ENCODE measurements around the gene USP2.
A peak's percentile ranks its signal among the peaks of the same experiment; 100 is the strongest.
"Not testable (repeated sequence)": the region's sequence is repeated elsewhere in the genome, so short reads cannot be mapped to it uniquely, and the experiment has no call there.

USP2 gene

GRCh38 chr11:119410501-119410900 lies 29.0 kb upstream of the USP2 start:
- DNase-seq = no peak

DNA sequence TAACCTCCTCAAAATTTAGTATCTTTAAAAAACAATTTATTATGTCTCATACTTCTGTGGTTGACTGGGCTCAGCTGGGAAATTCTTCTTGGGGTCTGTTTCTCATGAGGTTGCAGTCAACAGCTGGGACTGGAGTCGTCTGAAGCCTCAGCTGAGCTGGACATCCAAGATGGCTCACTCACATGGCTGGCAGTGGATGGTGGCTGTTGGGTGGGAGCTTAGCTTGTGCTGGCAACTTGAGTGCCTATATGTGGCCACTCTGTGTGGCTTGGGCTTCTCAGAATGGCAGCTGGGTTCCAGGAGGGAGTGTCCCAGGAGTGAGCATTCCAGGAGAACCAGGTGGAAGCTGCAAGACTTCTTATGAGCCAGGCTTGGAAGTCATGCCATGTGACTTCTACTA lies 28.2 kb upstream of the USP2 start:
- no peak for DNase-seq

DNA sequence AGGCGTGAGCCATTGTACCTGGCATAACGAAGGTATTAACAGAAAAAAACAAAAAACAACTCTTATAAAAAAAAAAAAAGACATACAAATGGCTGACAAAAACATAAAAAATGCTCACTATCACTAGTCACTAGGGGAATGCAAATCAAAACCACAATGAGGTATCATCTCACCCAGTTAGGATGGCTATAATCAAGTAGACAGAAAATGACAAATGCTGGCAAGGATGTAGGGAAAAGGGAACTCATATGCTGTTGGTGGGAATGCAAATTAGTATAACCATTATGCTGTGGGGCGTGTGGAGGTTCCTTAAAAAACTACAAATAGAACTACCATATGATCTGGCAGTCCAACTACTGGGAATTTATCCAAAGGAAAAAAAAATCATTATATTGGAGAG lies 24.5 kb upstream of the USP2 start:
- DNase-seq = no peak

DNA sequence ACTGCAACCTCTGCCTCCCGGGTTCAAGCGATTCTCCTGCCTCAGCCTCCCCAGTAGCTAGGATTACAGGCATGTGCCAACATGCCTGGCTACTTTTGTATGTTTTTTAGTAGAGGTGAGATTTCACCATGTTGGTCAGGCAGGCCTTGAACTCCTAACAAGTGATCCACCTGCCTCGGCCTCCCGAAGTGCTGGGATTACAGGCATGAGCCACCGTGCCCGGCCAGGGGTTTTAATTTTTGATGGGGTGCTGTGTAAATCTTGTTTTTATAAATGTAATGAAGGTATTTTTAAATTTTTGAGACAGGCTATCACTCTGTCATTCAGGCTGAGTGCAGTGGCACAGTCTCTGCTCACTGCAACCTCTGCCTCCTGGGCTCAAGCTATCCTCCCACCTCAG lies 24.0 kb upstream of the USP2 start:
- DNase-seq = not testable (repeated sequence)

GRCh38 chr11:119404872-119405271 lies 23.4 kb upstream of the USP2 start:
- no peak for DNase-seq

- no peak for DNase-seq
Measured at GRCh38 chr11:119403021-119403420, 21.5 kb upstream of the USP2 start.

- no peak for DNase-seq
Measured at GRCh38 chr11:119402470-119402869, 21.0 kb upstream of the USP2 start.

DNA sequence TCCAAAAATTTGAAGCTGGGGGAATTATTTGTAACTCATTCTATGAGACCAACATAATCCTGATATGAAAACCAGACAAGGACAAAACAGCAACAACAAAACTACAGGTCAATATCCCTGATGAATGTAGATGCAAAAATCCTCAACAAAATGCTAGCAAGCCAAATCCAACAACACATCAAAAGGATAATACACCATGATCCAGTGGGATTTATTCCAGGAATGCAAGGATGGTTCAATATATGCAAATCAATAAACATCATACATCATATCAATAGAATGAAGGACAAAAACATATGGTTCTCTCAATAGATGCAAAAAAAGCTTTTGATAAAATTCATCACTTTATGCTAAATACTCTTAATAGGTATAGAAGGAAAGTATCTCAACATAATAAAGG lies 19.4 kb upstream of the USP2 start:
- no peak for DNase-seq

DNA sequence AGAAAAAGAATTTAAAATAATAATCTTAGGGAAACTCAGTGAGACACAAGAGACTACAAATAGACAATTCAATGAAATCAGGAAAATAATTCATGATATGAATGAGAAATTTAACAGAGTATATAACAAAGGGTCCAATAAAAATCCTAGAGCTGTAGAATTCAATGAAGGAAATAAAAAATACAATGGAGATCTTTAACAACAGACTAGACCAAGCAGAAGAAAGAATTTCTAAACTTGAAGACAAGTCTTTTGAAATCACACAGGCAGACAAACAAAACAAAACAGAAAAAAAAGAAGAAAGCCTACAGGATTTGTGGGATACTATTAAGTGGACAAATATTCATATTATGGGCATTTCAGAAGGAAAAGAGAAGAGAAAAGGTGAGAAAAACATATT lies 16.2 kb upstream of the USP2 start:
- DNase-seq = no peak

DNA sequence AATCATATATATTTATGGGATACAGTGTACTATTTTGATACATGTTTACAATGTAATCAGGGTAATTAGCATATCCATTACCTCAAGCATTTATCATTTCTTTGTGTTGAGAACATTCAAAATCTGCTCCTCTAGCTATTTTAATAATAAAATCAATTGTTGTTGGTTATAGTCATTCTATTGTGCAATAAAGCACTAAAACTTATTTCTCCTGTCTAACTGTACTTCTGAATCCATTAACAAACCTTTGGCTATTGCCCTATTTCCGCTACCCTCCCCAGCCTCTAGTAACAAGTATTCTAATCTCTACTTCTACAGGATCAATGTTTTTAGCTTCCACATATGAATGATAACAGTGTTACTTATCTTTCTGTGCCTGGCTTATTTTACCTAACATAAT lies 15.3 kb upstream of the USP2 start:
- DNase-seq = no peak

GRCh38 chr11:119391275-119391674 lies 9.8 kb upstream of the USP2 start:
- DNase-seq = no peak

DNA sequence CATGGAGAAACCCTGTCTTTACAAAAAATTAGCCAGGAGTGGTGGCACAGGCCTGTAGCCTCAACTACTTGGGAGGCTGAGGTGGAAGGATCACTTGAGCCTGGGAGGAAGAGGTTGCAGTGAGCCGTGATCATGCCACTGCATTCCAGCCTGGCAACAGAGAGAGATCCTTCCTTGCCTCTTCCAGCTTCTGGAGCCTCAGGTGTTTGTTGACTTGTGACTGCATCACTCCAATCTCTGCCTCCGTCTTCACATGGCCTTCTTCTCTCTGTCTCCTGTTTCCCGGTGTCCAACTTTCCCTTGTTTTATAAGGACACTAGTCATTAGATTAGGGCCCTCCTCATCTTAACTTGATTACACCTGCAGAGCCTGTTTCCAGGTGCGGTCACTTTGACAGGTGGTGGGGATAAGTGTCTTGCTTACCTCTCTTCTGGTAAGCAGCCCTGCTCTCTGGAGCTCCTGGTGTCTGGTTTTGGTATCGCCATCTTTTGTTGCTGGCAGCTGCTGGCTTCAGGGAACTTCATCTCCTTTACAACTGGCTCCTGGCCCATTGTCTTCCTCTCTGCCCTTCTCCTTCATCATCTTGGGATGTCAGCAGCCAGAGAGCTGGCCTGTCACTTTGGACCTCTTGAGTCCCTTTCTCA lies 8.2 kb upstream of the USP2 start:
- no peak for DNase-seq

DNA sequence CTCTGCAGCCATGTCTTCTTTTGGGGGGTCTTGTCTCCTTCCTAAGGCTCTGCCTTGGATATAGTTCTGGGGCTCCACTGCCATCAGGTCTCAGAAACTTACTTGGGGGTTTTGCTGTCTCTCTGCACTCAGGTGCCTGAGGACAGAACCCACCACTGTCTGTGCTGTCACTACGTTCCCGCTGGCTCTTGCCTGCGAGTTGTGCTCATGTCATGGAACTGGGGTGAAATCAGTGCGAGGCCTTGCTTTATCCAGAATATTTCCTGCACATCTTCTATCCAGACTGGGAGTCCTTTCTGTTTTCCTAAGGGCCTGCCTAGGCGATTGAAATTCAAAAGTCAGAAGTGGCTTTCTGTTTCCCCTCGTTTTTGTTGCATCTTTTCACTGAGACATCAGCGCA lies 6.6 kb upstream of the USP2 start:
- DNase-seq = no peak

DNA sequence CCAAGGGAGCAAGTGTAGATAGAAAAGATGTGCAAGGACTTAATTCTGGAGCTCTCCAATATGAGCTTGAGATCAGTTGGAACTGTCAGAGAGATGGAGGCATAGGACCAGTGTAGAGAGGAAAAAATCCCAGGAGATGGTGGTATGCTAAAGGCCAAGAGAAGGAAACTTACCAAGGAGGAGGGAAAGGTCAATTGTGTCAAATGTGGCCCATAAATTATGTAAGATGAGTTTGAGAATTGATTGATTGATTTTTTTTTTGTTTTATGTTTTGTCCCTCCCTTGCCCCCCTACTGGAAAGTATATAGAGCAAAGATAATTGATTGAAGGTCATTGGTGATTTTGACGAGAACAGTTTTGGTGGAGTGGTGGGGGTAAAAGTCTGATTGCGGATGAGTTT lies 2.8 kb upstream of the USP2 start:
- no peak for DNase-seq

DNA sequence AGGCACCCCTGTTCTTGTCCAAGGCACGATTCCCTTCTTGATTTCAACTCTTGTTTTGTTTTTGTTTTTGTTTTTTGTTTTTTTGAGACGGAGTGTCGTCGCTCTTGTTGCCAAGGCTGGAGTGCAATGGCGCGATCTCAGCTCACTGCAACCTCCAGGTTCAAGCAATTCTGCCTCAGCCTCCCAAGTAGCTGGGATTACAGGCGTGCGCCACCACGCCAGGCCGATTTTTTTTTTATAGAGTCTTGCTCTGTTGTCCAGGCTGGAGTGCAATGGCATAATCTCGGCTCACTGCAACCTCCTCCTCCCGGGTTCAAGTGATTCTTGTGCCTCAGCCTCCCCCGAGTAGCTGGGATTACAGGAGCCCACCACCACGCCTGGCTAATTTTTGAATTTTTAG lies 1.0 kb upstream of the USP2 start:
- not testable (repeated sequence) for DNase-seq

DNA sequence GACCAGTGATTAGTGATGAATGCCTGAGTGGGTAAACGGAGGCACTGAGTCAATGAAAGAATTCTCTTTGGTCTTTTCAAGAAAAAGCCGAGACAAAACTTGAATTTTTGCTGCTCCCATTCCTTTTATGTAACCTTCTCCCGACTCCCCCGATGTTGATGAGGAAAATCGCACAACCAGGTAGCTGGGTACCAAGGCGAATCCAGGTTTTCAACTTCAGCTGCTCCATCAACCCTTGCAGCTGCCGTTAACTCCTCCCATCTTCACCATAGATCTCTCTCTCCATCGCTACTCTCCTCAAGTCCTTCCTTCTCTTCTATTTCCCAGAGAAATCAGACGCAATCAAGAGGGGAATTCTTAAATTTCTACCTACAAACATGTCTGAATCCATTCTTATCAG lies 611 bp upstream of the USP2 start:
- no peak for DNase-seq

DNA sequence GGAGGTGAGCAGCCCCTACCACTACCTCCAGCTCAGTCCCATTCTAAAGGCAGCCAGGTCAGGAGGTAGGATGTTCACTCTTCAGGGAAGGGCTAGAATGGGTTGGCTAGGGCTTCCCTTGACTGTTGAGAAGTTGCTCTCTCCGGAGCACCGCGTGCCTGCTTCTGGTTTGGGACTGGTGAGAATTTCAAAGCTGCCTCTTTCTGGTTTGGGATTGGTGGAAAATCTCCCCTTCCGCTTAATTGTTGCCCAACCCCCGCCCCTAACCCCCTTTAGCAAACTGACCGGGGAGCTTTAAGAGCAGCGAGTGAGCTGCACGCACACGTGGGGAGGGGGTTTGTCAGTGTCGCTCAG lies 686 bp downstream of the USP2 start:
- DNase-seq = no peak

GRCh38 chr11:119380160-119380826 lies 1.2 kb downstream of the USP2 start:
- no peak for DNase-seq

- DNase-seq = no peak
Measured at GRCh38 chr11:119378851-119379465, 2.5 kb downstream of the USP2 start.

DNA sequence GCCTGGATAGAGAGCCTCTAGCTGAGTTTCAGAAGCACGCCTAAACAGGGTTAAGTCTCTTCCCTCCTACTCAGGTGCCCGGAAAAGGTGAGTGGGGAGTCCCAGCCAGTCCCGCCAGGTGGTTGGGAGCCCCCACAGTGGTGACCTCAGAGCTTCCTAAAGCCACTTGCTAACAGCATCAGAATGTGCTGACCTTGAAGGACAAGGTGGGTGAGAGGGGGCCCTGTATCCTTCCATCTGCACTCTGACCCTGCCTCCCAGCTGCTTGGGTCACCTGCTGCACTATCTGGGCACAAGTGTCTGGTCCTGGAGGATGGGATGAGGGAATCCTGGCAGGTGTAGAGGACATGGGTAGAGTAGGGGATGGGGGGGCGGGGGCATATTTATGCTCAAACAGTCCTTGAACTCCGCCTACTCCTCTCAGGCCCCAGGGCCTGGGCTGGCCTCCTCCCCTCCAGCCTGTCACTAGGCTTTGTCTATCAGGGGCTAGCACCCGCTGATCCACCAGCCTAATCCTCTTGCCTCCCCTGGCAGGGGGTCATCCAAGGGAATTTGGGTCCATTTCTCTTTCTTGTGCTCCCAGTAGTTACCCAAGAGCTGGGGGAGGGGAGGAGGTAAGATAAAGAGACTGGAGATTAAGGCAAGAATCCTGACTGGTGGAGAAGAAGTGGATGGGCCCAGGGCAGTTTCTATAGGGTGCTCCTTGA lies 3.4 kb downstream of the USP2 start:
- DNase-seq = no peak

DNA sequence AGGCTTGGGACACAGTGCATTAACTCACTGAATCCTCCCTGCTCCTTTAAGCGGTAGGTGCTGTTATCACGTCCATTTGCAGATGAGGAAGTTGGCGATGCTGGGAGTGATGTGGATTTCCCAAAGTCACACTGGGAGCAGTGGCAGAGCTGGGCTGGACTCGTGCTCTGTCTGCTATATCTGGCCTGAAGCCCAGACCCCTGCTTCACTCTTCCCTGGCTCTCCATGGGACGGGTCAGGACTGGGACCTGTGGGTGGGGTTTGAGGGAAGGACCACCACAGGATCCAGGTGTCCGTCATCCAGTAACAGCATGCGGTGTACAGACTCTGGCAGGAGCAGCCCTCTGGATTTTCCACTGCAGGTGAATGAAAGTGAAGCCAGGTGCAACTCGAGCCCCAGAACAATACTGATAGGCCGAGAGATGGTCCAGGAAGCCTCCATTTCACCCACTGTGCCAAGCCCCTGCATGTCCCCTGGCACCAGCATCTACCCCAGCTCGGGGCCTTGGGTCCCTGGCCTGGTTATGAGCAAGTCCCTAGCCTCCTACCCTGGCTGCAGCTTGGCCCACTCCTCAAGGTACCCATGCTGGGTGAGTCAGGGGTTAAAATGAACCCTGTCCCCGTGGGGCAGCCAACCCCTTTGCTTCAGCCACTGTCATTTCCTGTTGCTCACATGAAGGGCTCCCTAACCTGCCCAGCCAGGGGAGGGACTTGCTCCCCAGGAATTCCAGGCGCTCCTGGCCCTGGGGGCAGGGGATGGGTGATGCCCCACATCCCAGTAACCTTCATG lies 4.2 kb downstream of the USP2 start:
- no peak for DNase-seq

GRCh38 chr11:119376197-119376847 lies 5.2 kb downstream of the USP2 start:
- peak; percentile 64 for DNase-seq

All from retina (tissue), 1 donor.